Endodermal cell (in vitro differentiated cells): ENCODE measurements around the gene IPCEF1. TPM values are rescaled to one million over a fixed set of nuclear protein-coding genes. Genes with fewer than 3 reads are reported as not detected.

ENCODE experiments used
- DNase-seq: peaks from one replicate; pipeline ENCODE4 v3.0.0-alpha.2; 2017
- H3K27ac ChIP-seq: 2 replicates; pipeline ENCODE4 v1.5.1; 2013; ENCODE audit warnings: mild to moderate bottlenecking, low read depth, low read length, moderate library complexity
- H3K27me3 ChIP-seq: 2 replicates; pipeline ENCODE4 v1.6.1; 2013; ENCODE audit warnings: mild to moderate bottlenecking, low read length, moderate library complexity; ENCODE audit not compliant: insufficient read depth, control insufficient read depth, poor library complexity, severe bottlenecking
- H3K36me3 ChIP-seq: 2 replicates; pipeline ENCODE4 v1.7.0; 2013; ENCODE audit warnings: mild to moderate bottlenecking, low read length, moderate library complexity; ENCODE audit not compliant: control insufficient read depth, insufficient read depth
- H3K4me1 ChIP-seq: one replicate; pipeline ENCODE4 v1.7.0; 2013; ENCODE audit warnings: low read length; ENCODE audit not compliant: control insufficient read depth, insufficient read depth
- H3K4me3 ChIP-seq: 2 replicates; pipeline ENCODE4 v1.5.1; 2013; ENCODE audit warnings: mild to moderate bottlenecking, low read length, moderate library complexity
- H3K9ac ChIP-seq: 2 replicates; pipeline ENCODE4 v1.6.1; 2013; ENCODE audit warnings: mild to moderate bottlenecking, low read length, moderate library complexity; ENCODE audit not compliant: poor library complexity, severe bottlenecking; ENCODE audit errors: extremely low read depth
- H3K9me3 ChIP-seq: 2 replicates; pipeline ENCODE4 v1.6.1; 2013; ENCODE audit warnings: mild to moderate bottlenecking, low read length, moderate library complexity; ENCODE audit not compliant: control insufficient read depth
- H3K27ac Mint-ChIP-seq: 2 replicates; pipeline ENCODE4 v1.8.0; 2020; ENCODE audit warnings: mixed read lengths
- H3K27me3 Mint-ChIP-seq: 2 replicates; pipeline ENCODE4 v1.8.0; 2021; ENCODE audit warnings: mild to moderate bottlenecking, mixed read lengths; ENCODE audit not compliant: insufficient read depth
- H3K36me3 Mint-ChIP-seq: 2 replicates; pipeline ENCODE4 v1.8.0; 2020; ENCODE audit warnings: low read depth, mixed read lengths
- H3K4me1 Mint-ChIP-seq: 2 replicates; pipeline ENCODE4 v1.8.0; 2020; ENCODE audit warnings: mixed read lengths
- H3K4me3 Mint-ChIP-seq: 2 replicates; pipeline ENCODE4 v1.8.0; 2020; ENCODE audit warnings: mild to moderate bottlenecking, moderate library complexity, mixed read lengths
- H3K9me3 Mint-ChIP-seq: 2 replicates; pipeline ENCODE4 v1.8.0; 2020; ENCODE audit warnings: mild to moderate bottlenecking, mixed read lengths
- WGBS, 2 experiments: methylation state at CpG; one replicate each; pipeline versions ENCODE4 v1.1.5 to v1.1.7; 2013; ENCODE audit warnings: missing lambda C conversion rate in 2 of 2, mixed read lengths in 1 of 2; ENCODE audit not compliant: insufficient coverage in 1 of 2, insufficient read length in 1 of 2; 5-methylcytosine and 5-hydroxymethylcytosine counted together
- total RNA-seq, 2 donors: library from RNA; stranded (reverse); fragmentation: NEBNext Ultra II Directional in 1 of 2; extraction: Animal tissue kit (Norgen Biotek cat#: 25700) in 1 of 2; gene quantifications; 2 replicates in 1 of 2; 3 replicates in 1 of 2; pipeline ENCODE4 v1.2.1, GENCODE V29; 2021
- TF ChIP-seq, protein P1 (sequence below): fragments of 200-600 bp; sonication (generic); conservative IDR thresholded peaks from 2 replicates; pipeline ENCODE4 v1.5.0; 2021; ENCODE audit warnings: antibody characterized with exemption, mild to moderate bottlenecking

The IPCEF1 gene
- total RNA-seq, 2 donors from 2014 or later: 2.2 to 2.8 TPM

DNA sequence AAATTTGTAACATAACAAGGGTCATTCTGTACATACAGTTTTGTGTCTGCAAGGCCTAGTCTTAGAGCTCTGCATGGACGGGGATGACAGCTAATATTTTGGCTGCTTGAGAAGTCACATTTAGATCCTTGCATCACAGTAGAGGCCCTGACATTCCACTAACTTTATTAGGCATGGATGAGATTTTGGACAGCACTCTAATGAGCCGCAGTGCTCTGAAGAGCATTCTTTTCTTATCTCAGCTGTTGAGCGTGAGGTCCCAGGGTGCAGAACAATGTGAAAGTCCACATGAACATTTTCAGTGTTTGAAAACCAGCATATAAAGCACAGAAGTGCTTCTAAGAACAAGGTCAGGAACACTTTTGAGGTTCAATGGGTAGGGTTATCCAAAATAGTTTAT is 58.9 kb downstream of the IPCEF1 start:
- TF ChIP-seq, protein P1, sequence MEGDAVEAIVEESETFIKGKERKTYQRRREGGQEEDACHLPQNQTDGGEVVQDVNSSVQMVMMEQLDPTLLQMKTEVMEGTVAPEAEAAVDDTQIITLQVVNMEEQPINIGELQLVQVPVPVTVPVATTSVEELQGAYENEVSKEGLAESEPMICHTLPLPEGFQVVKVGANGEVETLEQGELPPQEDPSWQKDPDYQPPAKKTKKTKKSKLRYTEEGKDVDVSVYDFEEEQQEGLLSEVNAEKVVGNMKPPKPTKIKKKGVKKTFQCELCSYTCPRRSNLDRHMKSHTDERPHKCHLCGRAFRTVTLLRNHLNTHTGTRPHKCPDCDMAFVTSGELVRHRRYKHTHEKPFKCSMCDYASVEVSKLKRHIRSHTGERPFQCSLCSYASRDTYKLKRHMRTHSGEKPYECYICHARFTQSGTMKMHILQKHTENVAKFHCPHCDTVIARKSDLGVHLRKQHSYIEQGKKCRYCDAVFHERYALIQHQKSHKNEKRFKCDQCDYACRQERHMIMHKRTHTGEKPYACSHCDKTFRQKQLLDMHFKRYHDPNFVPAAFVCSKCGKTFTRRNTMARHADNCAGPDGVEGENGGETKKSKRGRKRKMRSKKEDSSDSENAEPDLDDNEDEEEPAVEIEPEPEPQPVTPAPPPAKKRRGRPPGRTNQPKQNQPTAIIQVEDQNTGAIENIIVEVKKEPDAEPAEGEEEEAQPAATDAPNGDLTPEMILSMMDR: no peak
- H3K4me1 Mint-ChIP-seq: peaks cover 7% of the 10 kb centered on the region
- H3K36me3 Mint-ChIP-seq: no peaks in the 10 kb centered on the region
- no peak for DNase-seq
- no peak overlapping the region for H3K4me3 ChIP-seq
- H3K27me3 ChIP-seq: no peaks in the 10 kb centered on the region
- no peaks in the 10 kb centered on the region for H3K27me3 Mint-ChIP-seq
- H3K27ac Mint-ChIP-seq: no peak overlapping the region
- no peaks in the 10 kb centered on the region for H3K36me3 ChIP-seq
- 82 to 85% methylated on average over 3 of the region's 3 CpGs for WGBS, 2 experiments
- no peak overlapping the region for H3K9ac ChIP-seq
- H3K9me3 ChIP-seq: no peaks in the 10 kb centered on the region
- no peaks in the 10 kb centered on the region for H3K9me3 Mint-ChIP-seq
- no peak overlapping the region for H3K27ac ChIP-seq
- peaks cover 6% of the 10 kb centered on the region for H3K4me1 ChIP-seq
- H3K4me3 Mint-ChIP-seq: no peak overlapping the region

DNA sequence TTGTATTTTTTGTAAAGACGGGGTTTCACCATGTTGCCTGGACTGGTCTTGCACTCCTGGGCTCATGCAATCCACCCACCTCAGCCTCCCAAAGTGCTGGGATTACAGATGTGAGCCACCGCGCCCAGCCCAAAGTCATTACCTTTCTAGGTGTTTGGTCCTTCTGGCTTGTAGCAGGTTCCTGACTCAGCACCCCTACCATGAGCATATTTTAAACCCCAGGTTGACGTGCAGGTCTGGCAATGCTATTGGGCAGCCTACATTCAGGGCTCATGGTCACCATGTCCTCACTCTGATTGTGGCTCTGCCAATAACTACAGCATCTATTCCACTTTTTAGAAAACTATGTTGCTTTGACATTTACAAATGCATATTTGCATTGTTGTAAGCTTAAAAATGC is 59.4 kb downstream of the IPCEF1 start:
- no peaks in the 10 kb centered on the region for H3K27me3 Mint-ChIP-seq
- no peak overlapping the region for H3K4me3 Mint-ChIP-seq
- H3K9me3 Mint-ChIP-seq: no peaks in the 10 kb centered on the region
- peaks cover 7% of the 10 kb centered on the region for H3K4me1 Mint-ChIP-seq
- DNase-seq: no peak
- Histone ChIP-seq H3K9me3 (no peaks in the 10 kb centered on the region), H3K4me3 (no peak overlapping the region), H3K9ac (no peak overlapping the region), H3K4me1 (peaks cover 6% of the 10 kb centered on the region), H3K27me3 (no peaks in the 10 kb centered on the region), H3K36me3 (no peaks in the 10 kb centered on the region), H3K27ac (no peak overlapping the region)
- H3K27ac Mint-ChIP-seq: no peak overlapping the region
- no peaks in the 10 kb centered on the region for H3K36me3 Mint-ChIP-seq
- 93 to 94% methylated on average over 3 to 4 of the region's 4 CpGs for WGBS, 2 experiments
- TF ChIP-seq, protein P1: no peak

DNA sequence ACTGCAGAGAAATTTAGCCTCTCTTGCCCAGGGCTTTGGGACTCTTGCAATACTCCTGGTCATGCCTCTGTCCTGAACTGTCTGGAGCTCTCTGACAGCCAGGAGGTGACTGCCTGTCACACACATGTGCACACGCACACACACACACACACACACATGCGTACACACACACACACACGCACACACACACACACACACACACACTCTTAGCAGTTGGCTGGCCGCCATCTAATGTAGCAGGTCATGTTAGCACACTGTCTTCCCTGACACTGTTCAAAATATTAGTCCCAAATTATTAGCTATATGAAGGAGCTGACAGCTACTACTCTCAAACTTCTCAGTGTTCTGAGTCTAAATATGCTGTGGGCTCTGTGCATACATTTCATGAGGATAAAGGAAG is 60.9 kb downstream of the IPCEF1 start:
- no peaks in the 10 kb centered on the region for H3K27me3 ChIP-seq
- Mint-ChIP-seq H3K4me3 (no peak overlapping the region), H3K27ac (no peak overlapping the region), H3K36me3 (no peaks in the 10 kb centered on the region), H3K9me3 (no peaks in the 10 kb centered on the region), H3K4me1 (peaks cover 7% of the 10 kb centered on the region), H3K27me3 (no peaks in the 10 kb centered on the region)
- TF ChIP-seq, protein P1: no peak
- DNase-seq: no peak
- H3K4me1 ChIP-seq: peaks cover 6% of the 10 kb centered on the region
- no peaks in the 10 kb centered on the region for H3K36me3 ChIP-seq
- H3K9ac ChIP-seq: no peak overlapping the region
- no peaks in the 10 kb centered on the region for H3K9me3 ChIP-seq
- no peak overlapping the region for H3K4me3 ChIP-seq
- WGBS, 2 experiments: 52% methylated on average over 4 of the region's 4 CpGs; no CpG with 5 or more reads in 1 of the 2 experiments
- no peak overlapping the region for H3K27ac ChIP-seq
